A204.1 (cell line): ENCODE data around the gene STOX2.
"Not testable (repeated sequence)": the region's sequence is repeated elsewhere in the genome, so short reads cannot be mapped to it uniquely, and the experiment has no call there.

Source experiments
- FAIRE-seq: peaks from 2 replicates; lab custom pipeline; 2012; peaks lifted over from hg19 to GRCh38; lab: Jason Lieb, UNC

The STOX2 gene

DNA sequence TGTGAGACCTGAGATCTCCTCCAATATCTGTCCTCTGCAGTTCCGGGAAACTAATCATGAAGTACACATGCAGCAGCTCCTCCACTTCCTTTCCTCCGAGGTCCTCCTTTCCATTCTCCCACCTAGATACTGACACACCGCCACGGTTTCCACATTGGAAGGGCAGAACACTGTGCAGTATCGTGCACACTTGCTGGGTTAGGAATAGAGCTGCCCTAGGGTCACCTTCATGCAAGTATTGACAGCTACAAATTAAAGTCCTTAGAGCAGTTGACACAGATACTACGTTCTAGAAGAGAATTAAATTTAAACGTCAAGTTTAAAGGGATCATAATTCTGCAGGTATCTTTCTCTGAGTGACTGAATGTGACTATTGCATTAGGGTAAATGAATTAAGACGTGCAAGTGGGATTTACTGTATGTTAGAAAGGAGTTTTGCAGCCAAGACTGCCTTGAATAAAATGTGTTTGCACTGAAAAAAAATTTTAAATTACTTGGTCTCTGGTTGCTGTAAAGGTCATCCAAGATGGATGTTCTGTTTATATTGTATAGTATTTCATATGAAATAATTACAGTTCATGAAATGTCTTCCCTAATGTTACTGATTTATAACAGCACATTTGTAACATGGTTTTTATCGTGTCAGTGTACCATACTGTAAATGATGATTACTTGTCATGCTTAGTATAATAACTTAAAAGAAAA, 117.7 kb downstream of the STOX2 start:
- no peak for FAIRE-seq

DNA sequence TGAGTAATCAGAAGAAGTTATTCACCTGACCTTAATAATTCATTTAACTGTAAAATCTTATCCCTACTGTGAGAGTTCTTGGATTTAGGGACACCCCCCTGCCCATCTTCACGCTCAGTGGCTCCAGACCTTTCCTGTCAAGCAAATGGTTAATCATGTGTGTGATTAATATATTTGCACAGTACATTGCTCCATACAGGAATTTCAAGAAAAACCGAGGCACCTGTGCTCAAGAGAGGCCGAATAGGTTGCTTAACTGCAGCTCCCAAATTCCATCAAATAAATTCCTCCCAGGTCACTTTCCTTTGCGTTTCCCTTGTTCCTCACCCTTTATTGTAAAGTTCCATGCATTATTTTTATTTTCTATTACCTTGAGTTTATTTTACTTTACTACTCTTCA, 119.5 kb downstream of the STOX2 start:
- FAIRE-seq = no peak

DNA sequence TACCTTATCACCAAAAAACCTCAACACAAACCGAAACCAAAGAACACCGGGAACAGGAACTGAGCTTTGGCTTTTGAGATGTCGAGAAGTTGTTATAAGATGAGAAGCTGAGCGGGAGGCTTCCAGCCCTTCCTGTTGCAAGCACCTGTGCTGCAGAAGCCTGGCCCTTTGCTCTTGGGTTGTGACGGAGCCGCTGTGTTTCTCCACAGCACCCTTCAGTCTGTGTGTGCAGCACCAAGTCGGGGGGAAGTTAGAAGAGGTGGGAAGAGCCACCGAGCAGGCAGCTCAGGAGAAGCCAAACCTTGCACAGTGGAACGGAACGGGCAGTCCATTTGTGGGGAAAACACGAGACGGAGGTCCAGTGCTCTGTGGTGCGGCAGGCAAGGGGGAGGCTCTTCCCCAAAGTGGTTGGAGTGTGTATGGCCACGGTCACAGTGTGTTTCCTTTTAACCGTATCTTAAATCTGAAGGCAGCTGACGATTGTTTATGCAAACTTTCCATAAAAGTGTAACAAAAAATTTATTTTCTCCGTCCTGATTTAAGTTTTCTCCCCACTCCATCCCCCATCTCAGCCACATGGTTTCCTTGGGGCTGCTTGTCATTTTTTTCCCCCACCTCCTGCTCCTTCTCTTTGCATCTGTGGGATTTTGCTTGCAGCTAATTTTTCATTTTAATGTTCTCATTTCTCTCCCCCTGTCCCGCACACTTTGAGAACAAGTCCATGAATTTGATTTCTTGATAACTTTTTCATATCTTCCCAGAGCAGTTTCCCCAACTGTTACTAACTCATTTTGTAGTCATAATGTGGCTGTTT, 123.7 kb downstream of the STOX2 start:
- FAIRE-seq = no peak

DNA sequence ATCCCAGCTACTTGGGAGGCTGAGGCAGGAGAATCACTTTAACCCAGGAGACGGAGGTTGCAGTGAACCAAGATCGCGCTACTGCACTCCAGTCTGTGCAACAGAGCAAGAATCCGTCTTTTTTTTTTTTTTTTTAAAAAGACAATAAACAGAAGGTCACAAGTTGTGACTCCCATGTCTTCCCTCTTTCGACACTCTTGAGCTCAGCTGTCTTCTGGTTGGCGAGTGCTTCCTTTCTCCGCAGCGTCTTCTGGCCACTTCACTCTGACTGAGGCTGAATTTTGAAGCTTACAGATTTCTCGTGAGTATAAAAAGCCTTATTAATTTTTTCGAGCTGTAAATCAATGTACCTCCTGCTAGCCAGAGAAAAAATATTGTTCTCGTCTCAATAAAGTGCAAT, 124.9 kb downstream of the STOX2 start:
- FAIRE-seq = no peak

DNA sequence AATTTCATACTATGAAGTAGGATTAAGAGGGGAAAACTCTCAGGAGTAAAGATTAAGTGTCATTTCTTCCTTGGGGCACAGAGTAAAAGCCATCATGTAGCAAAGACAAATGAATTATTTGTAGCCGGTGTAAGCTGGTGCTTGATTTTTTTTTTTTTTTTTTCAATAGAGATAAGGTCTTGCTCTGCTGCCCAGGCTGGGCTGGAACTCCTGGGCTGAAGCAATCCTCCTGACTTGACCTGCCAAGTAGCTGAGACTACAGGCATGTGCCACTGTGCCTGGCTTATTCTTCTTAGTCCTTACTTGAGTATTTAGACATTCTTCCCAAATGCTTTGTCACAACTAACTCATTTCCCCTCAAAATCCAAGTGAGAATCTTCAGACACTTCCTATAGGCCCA, 125.7 kb downstream of the STOX2 start:
- no peak for FAIRE-seq

DNA sequence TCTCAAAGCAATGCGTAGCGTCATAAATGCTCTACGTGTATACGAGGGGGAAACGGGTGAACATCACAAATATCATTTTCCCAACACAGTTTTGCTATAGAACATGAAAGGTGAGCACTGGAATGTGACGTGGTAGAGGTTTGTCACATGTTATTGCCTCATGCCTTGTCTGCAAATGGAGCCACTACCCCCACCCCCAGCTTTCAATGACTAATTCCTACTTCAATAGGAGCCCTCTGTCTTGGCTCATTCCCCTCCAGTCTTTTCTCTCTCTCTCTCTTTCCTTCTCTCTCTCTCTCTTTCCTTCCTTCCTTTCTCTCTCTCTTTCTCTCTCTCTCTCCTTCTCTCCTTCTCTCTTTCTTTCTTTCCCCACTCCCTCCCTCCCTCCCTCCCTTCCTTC, 127.0 kb downstream of the STOX2 start:
- no peak for FAIRE-seq

DNA sequence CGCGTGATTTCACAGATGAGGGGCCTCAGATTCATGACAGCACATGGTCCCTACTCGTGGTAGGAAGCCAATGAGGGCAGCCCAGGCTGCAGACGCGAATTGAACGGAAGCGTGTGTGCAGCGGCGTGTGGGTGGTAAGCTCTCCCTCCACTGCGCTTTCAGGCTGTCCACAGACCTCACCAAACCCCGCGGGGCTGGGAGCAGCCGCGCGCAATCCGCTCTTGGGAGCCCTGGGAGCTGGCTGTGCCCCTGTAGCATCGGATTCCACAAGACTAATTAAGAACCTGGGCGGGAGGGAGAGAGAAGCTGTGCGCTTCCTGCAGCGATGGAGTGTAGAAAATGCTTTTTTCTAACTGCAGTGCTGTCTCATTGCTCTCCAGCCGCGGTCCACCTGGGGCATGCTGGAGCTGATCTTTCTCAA, 134.9 kb downstream of the STOX2 start:
- no peak for FAIRE-seq

DNA sequence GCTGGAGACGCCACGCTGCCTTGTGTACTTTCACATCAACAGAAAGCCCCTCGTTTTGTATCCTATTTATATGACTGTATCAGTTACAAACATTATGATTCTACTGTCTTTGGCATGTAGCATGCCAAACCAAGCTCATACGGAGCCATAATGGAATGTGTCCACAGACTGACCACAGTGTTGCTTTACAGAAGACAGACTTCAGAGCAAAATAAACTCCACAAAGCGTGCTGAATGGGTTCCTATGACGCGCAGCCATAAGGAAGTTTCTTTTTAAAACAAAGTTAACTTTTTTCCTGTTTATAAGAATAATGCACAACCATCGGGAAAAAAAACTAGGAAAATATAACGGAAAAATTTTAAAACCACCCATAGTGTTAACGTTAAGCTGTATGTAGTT, 136.0 kb downstream of the STOX2 start:
- no peak for FAIRE-seq

DNA sequence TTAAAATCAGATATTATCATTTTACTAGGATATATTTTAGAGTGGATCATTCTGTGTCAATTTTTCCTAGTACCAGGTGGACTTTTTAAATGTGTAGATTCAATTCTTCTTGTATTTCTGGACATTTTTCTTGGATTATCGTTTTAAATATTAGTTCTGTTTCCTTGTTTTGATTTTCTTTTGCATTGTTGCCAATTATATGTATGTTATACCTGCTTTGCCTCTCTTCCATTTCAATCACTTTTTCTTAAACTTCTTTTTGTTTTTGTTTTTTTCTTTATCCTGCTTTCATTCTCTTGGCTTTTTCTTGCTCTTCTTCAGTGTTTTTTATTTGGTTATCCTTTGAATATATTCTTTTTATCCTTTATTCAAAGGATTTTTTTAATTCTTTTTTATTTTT, 141.0 kb downstream of the STOX2 start:
- no peak for FAIRE-seq

DNA sequence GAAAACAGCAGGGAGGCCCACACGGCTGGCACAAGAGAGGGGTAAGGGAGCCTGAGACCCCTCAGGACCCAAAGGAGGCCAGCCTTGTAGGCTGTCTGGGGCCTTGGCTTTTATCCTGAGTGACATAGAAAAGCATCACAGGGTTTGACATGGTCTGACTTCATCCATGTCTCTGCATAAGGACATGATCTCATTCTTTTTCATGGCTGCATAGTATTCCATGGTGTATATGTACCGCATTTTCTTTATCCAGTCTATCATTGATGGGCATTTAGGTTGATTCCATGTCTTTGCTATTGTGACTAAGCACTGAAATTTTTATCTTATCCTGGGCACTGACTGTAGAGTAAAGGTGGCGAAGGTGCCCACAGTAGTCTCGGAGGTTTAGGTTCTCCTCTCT, 146.2 kb downstream of the STOX2 start:
- not testable (repeated sequence) for FAIRE-seq

DNA sequence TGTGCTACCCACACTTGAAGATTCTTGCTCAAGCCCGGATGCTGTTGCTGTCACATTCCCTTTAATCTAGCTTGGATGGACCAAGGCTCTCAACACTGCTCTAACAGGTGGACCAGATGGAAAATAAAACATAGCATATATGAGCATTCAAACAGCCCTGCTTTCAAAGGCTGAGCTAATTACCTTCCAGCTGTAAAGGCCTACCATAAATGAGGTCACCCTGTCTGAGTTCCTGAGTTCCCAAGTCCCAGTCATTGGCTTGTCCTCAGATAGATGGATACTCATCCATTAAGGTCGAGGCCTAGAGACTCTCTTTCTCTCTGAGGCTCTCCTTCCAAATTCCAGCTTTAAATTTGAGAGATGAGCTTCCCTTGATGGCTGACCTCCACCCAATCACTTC, 147.5 kb downstream of the STOX2 start:
- no peak for FAIRE-seq

DNA sequence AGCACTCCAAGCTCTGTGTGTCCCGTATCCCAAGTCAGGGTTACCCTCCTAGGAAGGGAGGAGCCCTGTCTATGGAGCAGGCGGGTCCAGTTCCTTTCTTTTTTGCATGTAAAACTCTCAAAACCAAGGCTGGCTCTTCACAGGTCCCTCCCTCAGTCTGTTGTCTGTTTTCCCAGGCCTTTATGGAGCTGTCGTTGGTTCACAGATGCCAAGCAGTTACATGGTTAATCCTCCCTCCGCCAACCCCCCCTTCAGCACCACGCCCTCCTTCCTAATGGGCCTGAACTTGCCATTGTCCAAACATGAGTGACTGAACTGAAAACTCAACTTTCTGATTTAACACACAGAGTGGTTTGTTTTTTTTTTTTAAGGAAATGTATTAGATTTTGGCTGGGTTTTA, 148.3 kb downstream of the STOX2 start:
- FAIRE-seq = no peak

DNA sequence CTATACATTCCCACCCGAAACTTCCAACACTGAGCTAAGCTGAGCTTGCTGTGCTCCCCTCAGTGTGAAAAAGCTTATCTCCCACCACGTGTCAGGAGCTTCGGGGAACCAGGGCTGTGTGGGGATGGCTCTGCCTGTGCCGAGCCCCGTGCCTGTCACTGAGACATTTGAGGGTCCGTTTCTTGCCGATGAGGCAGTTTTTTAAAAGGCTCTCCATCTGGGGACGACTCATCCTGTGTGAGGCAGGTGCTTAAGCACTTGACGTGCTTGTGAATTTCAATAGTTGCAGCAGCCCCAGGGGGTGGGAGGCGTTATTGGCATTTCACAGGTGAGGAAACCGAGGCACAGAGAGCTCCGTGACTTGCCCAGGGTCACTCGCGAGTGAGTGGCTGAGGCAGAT, 151.8 kb downstream of the STOX2 start:
- FAIRE-seq = no peak

DNA sequence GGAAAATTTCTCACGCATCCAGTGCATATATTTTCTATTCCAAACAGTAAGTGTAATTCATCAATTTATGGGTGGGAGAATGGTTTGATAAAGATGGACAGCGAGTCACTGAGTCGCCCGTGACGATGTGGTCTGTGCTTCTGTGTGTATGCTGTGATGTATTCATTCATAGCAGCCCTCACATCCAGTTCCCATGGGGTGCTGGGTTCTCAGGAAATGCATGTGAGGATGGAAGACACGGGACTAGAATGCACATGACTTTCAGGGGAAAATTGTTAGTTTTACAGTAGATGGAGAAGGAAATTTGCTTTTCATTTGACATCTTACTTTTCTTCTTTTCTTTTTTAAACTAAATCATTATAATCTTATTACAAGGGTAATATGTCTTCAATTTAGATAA, 152.9 kb downstream of the STOX2 start:
- FAIRE-seq = no peak

DNA sequence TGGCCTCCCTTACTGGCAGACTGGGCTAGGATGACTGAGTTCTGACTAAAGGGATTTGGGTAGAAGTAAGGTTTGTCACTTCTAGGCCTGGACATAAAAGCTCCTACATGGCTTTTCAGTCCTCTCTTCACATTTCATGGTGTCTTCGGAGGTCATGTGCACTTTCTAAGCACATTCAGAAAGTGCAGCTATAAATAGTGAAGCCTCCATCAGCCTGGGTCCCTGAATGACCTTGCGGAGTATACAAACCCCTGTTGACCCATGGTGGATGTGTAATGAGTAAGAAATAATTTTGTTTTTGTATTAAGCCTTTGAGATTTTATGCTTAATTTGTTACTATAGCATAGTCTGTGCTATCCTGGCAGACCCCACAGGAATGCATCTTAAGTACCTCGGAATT, 154.0 kb downstream of the STOX2 start:
- no peak for FAIRE-seq

DNA sequence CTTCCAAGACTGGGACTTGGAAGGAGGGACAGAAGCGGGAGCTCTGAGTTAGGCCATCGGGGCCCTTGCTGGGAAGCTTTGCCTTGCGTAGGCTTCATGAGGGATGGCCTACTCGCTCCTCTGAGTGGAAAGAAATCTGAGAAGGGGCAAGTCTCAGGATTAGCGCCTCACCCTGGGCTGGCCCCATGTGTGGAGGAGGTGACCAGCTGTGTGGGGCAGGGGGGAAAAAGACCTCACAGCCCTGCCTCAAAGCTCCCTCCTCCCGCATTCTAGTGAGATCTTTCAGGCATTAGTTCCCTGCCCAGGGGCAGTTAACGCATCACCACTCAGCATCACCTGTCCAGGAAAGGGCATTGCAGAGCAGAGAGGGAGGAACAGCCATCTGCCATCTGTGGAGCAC, 156.5 kb downstream of the STOX2 start:
- no peak for FAIRE-seq

DNA sequence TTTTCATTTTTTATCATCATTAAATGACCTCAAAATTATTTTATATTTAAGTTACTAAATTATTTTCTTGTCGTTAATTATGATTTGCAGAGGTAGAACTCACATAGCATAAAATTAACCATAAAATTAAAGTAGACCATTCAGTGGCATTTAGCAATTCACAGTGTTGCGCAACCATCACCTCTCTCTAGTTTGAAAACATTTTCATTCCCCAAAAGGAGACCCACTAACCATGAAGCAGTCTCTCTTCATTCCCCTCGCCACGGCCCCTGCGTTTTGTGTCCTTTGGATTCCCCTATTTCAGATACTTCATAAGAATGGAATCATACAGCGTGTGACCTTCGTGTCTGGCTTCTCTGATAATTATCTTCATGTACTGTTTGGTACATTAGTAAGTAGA, 157.7 kb downstream of the STOX2 start:
- no peak for FAIRE-seq

DNA sequence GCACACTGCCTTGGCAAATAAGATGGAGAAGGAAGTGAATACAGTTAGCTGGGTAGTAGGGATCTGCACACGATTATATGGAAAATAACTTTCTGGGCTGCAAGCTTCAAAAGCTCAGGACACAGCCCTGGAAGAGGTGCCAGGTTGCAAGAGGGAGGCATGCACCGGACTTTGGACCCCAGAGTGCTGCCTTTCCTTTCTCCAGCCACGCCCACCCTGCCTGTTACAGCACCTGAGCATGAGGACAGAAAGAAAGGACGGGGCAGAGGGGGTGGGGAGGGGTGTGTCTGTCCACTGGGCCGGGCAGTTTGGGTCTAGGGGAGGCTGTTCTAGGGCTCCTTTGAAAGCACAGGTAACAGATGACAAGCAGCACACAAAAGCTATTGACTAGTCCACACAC, 159.8 kb downstream of the STOX2 start:
- FAIRE-seq = no peak

DNA sequence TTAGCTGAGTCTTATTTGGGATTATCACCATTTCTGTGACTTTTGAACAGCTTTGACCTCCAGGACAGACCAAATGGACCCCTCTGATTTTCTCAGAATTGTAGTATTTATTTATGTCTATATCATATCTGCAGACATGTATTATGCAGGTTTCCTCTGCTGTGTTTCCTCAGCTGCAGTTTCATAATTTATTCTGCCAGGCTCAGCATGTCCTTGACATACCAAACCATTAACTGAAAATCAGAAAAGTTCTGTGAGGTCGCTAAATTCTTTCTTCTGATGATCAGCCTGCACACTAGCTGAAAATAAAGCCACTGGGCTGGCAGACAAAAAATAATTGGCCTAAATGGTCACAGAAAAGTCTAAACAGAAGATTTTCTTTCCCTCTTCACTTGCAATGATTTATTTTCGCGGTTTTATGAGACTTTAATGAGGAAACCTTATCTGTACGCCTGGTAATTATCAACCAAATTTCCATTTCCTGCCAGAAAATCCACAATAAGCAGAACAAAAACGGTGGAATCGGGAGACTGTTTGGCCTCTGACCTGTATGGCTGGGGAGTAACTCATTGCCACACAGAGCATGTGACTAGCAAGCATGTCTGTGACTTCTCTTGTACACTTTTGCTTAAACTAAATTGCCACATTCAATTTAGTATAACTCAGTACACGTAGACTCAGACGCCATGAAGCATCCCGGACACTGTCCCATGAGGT, 161.6 kb downstream of the STOX2 start:
- FAIRE-seq = no peak

DNA sequence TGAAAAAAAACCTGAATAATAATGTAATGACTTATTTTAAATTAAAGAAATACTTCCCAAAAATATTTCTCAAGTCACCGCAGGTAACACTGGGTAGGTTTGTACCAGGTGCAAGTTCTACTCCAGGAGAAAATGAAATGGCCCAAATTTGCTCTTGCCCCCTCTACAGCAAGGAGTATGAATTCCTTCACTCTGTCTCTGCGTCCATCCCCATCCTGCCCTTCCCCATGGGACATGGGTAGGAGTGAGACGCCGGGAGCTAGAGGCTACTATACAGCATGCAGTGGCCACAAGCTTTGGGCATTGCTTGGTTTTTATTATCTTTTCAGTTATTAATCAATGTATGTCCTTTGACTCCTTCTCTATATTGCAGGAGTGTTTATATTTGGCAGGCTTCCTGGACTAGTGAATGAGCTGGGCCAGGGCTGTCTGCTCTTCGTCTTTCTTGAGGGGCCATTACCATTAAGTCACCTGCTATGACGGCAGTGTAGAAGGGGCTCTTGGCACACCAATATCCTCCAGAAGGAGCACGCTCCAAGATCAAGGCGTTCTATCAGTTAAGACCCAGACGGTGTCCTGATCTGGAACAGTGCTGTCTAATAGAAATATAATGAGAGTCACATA, 162.9 kb downstream of the STOX2 start:
- FAIRE-seq = no peak
